ENCODE measurements around the gene AQP12B.
A peak's percentile ranks its signal among the peaks of the same experiment; 100 is the strongest.

The AQP12B gene

DNA sequence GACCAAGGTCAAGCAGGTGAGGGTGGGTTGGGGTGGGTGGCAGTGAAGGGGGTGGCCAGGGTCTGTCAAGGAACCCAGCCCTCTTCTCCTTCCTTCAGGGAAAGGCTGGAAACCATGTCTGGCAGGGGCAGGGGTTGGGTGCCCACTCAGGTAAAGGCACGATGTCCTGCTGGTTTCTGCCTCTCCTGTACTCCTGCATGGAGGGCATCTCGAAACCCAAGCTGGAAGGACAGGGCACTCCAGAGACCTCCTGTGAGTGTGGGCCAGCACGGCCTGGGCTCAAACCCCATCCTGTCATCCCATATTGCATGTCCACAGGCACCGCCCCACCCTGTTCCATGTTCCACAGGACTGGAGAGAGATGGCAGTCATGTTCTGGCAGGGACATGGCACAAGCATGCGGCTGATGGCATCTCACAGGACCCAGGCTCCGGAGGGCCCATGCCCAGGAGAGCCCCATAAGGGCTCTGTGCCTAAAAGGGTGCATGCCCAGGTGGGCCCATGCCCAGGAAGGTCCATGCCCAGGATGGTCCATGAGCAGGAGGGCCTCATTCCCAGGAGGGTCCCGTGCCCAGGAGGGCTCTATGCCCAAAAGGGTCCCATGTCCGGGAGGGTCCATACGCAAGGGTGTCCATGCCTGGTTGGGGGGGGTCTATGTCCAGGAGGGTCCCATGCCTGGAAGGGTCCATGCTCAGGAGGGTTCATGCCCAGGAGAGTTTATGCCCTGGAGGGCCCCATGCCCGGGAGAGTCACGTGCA lies 51.0 kb downstream of the AQP12B start:
- peaks cover 8% of the 10 kb centered on the region for H3K36me3 Mint-ChIP-seq (ENCODE audit: low read depth)
- peaks cover 4% of the 10 kb centered on the region for H3K4me1 Mint-ChIP-seq (ENCODE audit: low read depth)
- no peak overlapping the region for H3K27ac Mint-ChIP-seq
- peaks cover 21% of the 10 kb centered on the region for H3K9me3 Mint-ChIP-seq
- H3K4me3 Mint-ChIP-seq, result no peak overlapping the region
- H3K27me3 Mint-ChIP-seq, result no peaks in the 10 kb centered on the region

DNA sequence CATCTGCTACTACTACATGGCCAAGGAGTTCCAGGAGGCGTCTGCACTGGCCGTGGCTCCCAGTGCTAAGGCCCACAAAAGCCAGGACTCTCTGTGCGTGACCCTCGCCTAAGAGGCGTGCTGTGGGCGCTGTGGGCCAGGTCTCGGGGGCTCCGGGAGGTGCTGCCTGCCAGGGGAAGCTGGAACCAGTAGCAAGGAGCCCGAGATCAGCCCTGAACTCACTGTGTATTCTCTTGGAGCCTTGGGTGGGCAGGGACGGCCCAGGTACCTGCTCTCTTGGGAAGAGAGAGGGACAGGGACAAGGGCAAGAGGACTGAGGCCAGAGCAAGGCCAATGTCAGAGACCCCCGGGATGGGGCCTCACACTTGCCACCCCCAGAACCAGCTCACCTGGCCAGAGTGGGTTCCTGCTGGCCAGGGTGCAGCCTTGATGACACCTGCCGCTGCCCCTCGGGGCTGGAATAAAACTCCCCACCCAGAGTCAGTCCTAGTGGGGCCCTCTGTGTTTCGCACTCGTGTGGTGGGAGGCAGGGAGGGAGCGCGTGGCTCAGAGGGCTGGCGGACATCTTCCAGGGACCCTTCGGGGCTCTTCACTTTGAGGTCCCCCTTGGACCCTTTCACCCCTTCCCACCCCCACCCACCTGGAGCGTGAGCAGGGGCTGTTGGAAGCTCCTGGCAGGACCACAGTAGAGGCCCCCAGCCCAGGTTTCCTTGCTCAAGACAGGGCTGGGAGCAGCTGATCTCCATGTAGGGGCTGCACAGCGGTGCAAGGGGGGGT lies 51.7 kb downstream of the AQP12B start:
- Mint-ChIP-seq H3K9me3 (peaks cover 21% of the 10 kb centered on the region), H3K27ac (no peak overlapping the region), H3K4me3 (no peak overlapping the region), H3K27me3 (no peaks in the 10 kb centered on the region), H3K36me3 (ENCODE audit: low read depth) (peaks cover 8% of the 10 kb centered on the region), H3K4me1 (ENCODE audit: low read depth) (peaks cover 9% of the 10 kb centered on the region)

DNA sequence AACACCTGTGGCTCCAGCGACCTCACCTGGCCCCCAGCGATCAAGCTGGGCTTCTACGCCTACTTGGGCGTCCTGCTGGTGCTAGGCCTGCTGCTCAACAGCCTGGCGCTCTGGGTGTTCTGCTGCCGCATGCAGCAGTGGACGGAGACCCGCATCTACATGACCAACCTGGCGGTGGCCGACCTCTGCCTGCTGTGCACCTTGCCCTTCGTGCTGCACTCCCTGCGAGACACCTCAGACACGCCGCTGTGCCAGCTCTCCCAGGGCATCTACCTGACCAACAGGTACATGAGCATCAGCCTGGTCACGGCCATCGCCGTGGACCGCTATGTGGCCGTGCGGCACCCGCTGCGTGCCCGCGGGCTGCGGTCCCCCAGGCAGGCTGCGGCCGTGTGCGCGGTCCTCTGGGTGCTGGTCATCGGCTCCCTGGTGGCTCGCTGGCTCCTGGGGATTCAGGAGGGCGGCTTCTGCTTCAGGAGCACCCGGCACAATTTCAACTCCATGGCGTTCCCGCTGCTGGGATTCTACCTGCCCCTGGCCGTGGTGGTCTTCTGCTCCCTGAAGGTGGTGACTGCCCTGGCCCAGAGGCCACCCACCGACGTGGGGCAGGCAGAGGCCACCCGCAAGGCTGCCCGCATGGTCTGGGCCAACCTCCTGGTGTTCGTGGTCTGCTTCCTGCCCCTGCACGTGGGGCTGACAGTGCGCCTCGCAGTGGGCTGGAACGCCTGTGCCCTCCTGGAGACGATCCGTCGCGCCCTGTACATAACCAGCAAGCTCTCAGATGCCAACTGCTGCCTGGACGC lies 52.5 kb downstream of the AQP12B start:
- Mint-ChIP-seq H3K36me3 (ENCODE audit: low read depth) (peaks cover 8% of the 10 kb centered on the region), H3K27me3 (no peaks in the 10 kb centered on the region), H3K9me3 (peaks cover 21% of the 10 kb centered on the region), H3K4me3 (no peak overlapping the region), H3K27ac (no peak overlapping the region), H3K4me1 (ENCODE audit: low read depth) (peaks cover 14% of the 10 kb centered on the region)

DNA sequence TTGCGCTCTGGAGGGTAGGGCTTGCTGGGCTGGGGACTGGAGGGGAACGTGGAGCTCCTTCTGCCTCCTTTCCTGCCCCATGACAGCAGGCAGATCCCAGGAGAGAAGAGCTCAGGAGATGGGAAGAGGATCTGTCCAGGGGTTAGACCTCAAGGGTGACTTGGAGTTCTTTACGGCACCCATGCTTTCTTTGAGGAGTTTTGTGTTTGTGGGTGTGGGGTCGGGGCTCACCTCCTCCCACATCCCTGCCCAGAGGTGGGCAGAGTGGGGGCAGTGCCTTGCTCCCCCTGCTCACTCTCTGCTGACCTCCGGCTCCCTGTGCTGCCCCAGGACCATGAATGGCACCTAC lies 53.1 kb downstream of the AQP12B start:
- H3K4me3 Mint-ChIP-seq, result no peak overlapping the region

DNA sequence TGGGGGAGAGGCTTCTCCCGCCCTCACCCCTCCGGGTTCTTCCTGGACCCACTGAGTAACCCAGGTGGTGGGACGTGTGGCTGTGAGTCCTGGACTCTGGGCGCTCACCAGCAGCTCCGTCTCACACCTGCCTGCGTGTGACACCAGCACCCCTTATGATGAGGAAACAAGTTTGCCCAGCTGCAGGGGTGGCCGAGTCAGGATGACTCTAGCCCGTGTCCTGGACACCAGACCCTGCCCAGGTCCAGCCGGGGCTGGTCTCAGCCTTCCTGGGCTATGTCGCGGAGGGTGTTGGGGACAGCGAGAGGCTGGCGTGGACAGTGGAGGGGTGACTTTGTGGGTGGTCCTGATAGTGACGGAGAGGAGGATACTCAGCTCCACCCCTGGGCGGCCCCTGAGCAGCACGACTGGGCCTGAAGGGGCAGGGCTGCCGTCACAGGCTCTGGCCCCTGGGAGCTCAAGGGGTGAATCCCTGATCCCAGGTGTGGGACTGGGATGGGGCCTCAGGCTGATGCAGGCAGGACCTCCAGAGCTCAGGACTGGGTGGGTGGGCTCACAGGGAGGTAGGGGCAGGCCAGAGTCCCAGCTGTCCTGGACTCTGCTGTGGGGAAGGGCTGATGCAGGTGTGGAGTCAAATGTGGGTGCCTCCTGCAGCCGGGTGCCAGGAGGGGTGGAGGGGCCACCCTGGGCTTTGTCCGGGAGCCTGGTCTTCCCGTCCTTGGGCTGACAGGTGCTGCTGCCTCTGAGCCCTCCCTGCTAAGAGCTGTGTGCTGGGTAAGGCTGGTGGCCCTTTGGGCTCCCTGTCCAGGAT lies 53.7 kb downstream of the AQP12B start:
- Mint-ChIP-seq H3K4me3 (no peak overlapping the region), H3K4me1 (ENCODE audit: low read depth) (peaks cover 25% of the 10 kb centered on the region), H3K9me3 (peaks cover 11% of the 10 kb centered on the region), H3K36me3 (ENCODE audit: low read depth) (peaks cover 8% of the 10 kb centered on the region), H3K27me3 (no peaks in the 10 kb centered on the region), H3K27ac (no peak overlapping the region)

More for the DNA sequence above, 53.1 kb downstream of the AQP12B start:
- H3K27me3 Mint-ChIP-seq, result no peaks in the 10 kb centered on the region
- peaks cover 20% of the 10 kb centered on the region for H3K4me1 Mint-ChIP-seq (ENCODE audit: low read depth)
- H3K36me3 Mint-ChIP-seq (ENCODE audit: low read depth), result peaks cover 8% of the 10 kb centered on the region
- H3K27ac Mint-ChIP-seq, result no peak overlapping the region
- peaks cover 17% of the 10 kb centered on the region for H3K9me3 Mint-ChIP-seq

DNA sequence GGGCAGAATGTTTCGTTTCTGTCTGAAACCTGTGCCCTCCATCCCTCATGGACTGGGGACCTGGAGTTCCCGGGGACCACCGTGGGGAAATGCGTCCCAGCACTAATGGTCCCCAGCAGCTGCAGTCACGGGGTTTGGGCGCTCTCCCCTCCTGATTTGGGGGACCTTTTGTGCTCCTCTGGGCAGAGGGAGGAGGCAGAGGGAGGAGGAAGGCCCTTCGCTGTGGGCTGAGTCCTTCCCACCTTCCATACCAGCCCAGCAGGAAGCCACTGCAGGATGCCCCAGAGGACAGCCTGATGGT lies 54.2 kb downstream of the AQP12B start:
- Mint-ChIP-seq H3K27me3 (no peaks in the 10 kb centered on the region), H3K4me1 (ENCODE audit: low read depth) (peaks cover 29% of the 10 kb centered on the region), H3K36me3 (ENCODE audit: low read depth) (peaks cover 6% of the 10 kb centered on the region), H3K4me3 (no peak overlapping the region), H3K9me3 (peaks cover 9% of the 10 kb centered on the region), H3K27ac (no peak overlapping the region)

DNA sequence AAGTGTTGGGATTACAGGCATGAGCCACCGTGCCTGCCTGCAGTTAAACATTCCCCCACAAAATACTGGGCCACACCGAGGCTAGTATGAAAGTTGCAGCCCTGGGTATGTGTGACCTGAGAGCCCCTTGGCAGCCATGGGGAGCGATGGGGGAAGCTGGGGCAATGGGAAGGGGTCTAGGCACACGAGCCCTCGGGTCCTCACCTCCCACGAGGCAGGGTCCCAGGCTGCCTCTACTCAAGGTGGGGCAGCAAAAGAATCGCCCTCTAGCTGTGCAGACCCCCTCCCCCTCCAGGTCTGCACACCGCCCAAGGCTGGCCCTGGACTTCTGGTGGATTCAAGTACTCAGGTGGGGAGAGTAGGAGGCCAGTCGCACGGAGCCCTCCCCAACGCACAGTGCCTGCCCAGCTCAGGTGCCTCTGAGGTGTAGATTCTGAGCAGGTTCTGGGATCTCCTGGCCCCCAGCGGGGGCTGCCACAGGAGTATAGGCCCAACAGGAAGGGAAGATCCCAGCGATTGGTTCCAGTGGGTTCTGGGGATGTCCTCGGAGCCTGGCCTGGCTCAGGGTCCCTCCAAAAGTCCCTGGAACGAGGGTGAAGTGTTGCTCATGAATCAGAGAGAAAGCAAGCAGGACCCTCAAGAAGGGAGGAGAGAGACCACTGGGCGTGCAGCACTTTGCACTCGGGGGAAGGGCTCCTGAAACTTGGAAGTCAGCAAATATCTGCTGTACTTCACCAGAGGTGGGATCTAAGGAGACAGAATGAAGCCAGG lies 54.8 kb downstream of the AQP12B start:
- Mint-ChIP-seq H3K27me3 (no peaks in the 10 kb centered on the region), H3K36me3 (ENCODE audit: low read depth) (peaks cover under 1% of the 10 kb centered on the region), H3K9me3 (peaks cover 3% of the 10 kb centered on the region), H3K4me3 (no peak overlapping the region), H3K4me1 (ENCODE audit: low read depth) (peaks cover 34% of the 10 kb centered on the region), H3K27ac (no peak overlapping the region)

DNA sequence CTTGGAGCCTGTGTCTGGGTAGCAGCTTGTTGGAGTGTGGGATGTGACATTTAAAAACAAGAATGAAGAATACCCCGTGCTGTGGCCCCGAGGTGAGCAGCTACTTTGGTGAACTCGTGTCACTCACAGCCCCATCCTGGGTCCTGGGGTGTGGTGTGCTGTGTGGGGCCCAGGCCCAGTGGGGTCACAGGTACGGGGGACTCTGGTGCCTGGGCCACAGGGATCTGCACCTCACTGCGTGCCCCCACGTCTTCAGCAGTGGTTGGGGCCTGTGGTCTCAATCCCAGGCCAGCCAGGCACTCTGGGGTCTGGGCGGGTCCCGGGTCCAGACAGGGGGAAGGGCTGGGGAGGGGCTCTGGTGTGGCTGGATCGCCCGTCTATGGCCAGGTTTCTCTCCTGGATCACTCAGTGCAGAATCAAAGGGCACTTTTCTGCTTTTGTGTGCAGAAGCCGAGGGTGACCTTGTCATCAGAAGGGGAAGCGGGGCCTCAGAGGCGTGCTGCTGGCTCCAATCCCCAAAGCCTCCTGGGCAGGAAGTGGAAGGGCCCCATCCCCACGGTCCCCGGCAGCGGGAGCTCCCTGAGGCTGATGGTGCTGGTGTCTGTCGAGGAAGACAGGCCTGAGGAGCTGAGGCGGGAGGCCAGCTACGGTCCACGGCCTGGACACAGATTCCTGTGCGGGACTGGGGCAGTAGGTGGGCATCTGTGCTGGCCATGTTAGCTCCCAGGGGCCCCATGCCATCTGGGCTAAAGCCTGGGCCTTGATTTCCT lies 56.0 kb downstream of the AQP12B start:
- Mint-ChIP-seq H3K9me3 (no peaks in the 10 kb centered on the region), H3K4me3 (peak overlapping the region; percentile 38), H3K4me1 (ENCODE audit: low read depth) (peaks cover 44% of the 10 kb centered on the region), H3K27ac (peak overlapping the region; percentile 73), H3K27me3 (no peaks in the 10 kb centered on the region), H3K36me3 (ENCODE audit: low read depth) (no peaks in the 10 kb centered on the region)
